DND-41 (cell line): ENCODE results near the gene FAM222A.

Experiments
- EZH2 ChIP-seq: IDR thresholded peaks from 3 replicates; pipeline ENCODE4 v1.6.1; 2012; ENCODE audit warnings: borderline replicate concordance, low read depth, mild to moderate bottlenecking, moderate library complexity, low read length, inconsistent platforms; ENCODE audit not compliant: severe bottlenecking
- TF ChIP-seq, protein P1 (sequence below): IDR thresholded peaks from 2 replicates; pipeline ENCODE4 v1.5.1; 2012; ENCODE audit warnings: borderline replicate concordance, low read length, moderate library complexity, mild to moderate bottlenecking; ENCODE audit not compliant: poor library complexity, severe bottlenecking; ENCODE audit errors: extremely low read depth

DNA sequence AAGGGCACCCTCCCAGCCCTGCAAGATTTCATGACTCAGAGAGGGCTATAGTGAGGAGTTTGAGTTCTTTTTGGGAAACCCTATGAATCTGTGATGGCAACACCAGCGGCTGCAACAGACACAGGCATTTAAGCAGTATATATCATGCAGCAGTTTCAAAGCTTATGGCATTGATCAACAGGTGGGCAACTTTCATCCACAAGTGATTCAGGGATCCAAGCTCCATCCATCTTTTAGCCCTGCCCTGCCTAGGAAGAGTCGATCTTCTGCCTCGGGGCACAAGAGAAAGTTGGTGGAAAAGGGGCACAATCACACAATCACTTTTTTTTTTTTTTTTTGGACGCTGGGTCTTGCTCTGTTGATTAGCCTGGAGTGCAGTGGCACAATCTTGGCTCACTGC lies 8.3 kb upstream of the FAM222A start:
- TF ChIP-seq EZH2: no peak
- TF ChIP-seq, protein P1, sequence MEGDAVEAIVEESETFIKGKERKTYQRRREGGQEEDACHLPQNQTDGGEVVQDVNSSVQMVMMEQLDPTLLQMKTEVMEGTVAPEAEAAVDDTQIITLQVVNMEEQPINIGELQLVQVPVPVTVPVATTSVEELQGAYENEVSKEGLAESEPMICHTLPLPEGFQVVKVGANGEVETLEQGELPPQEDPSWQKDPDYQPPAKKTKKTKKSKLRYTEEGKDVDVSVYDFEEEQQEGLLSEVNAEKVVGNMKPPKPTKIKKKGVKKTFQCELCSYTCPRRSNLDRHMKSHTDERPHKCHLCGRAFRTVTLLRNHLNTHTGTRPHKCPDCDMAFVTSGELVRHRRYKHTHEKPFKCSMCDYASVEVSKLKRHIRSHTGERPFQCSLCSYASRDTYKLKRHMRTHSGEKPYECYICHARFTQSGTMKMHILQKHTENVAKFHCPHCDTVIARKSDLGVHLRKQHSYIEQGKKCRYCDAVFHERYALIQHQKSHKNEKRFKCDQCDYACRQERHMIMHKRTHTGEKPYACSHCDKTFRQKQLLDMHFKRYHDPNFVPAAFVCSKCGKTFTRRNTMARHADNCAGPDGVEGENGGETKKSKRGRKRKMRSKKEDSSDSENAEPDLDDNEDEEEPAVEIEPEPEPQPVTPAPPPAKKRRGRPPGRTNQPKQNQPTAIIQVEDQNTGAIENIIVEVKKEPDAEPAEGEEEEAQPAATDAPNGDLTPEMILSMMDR: no peak
